A549 (cell line): Measurements from ENCODE around the gene CLDN7. TPM values are rescaled to one million over a fixed set of nuclear protein-coding genes. Genes with fewer than 3 reads are reported as not detected.

Experiments
- ATAC-seq, 2 experiments: fragments of 200-7000 bp in 1 of 2; fragments of >200 bp in 1 of 2; cut with Nextera tagmentation in 1 of 2; cut with Tn5 transposase in 1 of 2; 3 replicates each; pipeline versions ENCODE4 v1.8.0 to v1.9.1; 2018 to 2020; ENCODE audit warnings: mild to moderate bottlenecking in 1 of 2, moderate library complexity in 1 of 2
- CTCF ChIA-PET: fragments of 300-600 bp; sonication (Branson Sonifier 250); formaldehyde crosslinking; extraction: SDS; loops from one replicate; lab custom pipeline; 2021; ENCODE audit warnings: antibody characterized with exemption, inconsistent platforms; lab: Yijun Ruan, JAX
- POLR2A ChIA-PET: fragments of 350-600 bp; formaldehyde crosslinking; extraction: SDS; loops from one replicate; lab custom pipeline; 2021; ENCODE audit warnings: antibody characterized with exemption, inconsistent platforms; lab: Yijun Ruan, JAX
- DNase-seq, 2 experiments: peaks; one replicate each; pipeline versions ENCODE4 v3.0.0 to v3.0.0-alpha.2; 2011 to 2016; ENCODE audit warnings: low read depth in 1 of 2, low spot score in 1 of 2
- FAIRE-seq: peaks from 2 replicates; lab custom pipeline; 2011; peaks lifted over from hg19 to GRCh38; lab: Jason Lieb, UNC
- H3K27ac ChIP-seq, 2 experiments: fragments of >200 bp; sonication (Bioruptor Twin); formaldehyde crosslinking; 3 replicates each; pipeline ENCODE4 v1.5.1; 2016 to 2017
- H3K4me1 ChIP-seq: fragments of >200 bp; sonication (Bioruptor Twin); formaldehyde crosslinking; 3 replicates; pipeline ENCODE4 v1.6.1; 2016
- H3K4me2 ChIP-seq: fragments of >200 bp; sonication (Bioruptor Twin); formaldehyde crosslinking; 3 replicates; pipeline ENCODE4 v1.6.1; 2016
- H3K4me3 ChIP-seq: fragments of >200 bp; sonication (Bioruptor Twin); formaldehyde crosslinking; 3 replicates; pipeline ENCODE4 v1.5.1; 2016
- H3K9me3 ChIP-seq: fragments of >200 bp; sonication (Bioruptor Twin); formaldehyde crosslinking; 3 replicates; pipeline ENCODE4 v1.6.1; 2016
- BCL3 ChIP-seq: fragments of >200 bp; sonication (Bioruptor Twin); formaldehyde crosslinking; IDR thresholded peaks from 3 replicates; pipeline ENCODE4 v1.6.1; 2016
- CEBPB ChIP-seq, 2 experiments: fragments of >200 bp in 1 of 2; sonication (Bioruptor Twin) in 1 of 2; formaldehyde crosslinking in 1 of 2; IDR thresholded peaks; 2 replicates each; pipeline ENCODE4 v1.6.1; 2012 to 2016
- CHD4 ChIP-seq: fragments of 200-600 bp; sonication (generic); IDR thresholded peaks from 2 replicates; pipeline ENCODE4 v1.6.1; 2016; ENCODE audit warnings: antibody characterized with exemption, mild to moderate bottlenecking, borderline replicate concordance
- CTCF ChIP-seq: fragments of >200 bp; sonication (Bioruptor Twin); formaldehyde crosslinking; IDR thresholded peaks from 3 replicates; pipeline ENCODE4 v1.5.1; 2016
- EHMT2 ChIP-seq: fragments of 200-600 bp; sonication (generic); IDR thresholded peaks from 2 replicates; pipeline ENCODE4 v1.6.1; 2016; ENCODE audit warnings: antibody characterized with exemption, low read depth, mild to moderate bottlenecking, moderate library complexity
- ELK1 ChIP-seq: fragments of 150-350 bp; IDR thresholded peaks from 2 replicates; pipeline ENCODE4 v1.6.1; 2014; ENCODE audit warnings: low read depth, mild to moderate bottlenecking, low read length
- EP300 ChIP-seq, 2 experiments: fragments of >200 bp; sonication (Bioruptor Twin); formaldehyde crosslinking; IDR thresholded peaks; 2 replicates in 1 of 2; 3 replicates in 1 of 2; pipeline ENCODE4 v1.6.1; 2016 to 2017
- ESRRA ChIP-seq: fragments of 150-350 bp; IDR thresholded peaks from 2 replicates; pipeline ENCODE4 v1.6.1; 2014; ENCODE audit warnings: mild to moderate bottlenecking, low read length, borderline replicate concordance
- FOSB ChIP-seq: fragments of 250-450 bp; sonication (Bioruptor Pico); IDR thresholded peaks from 2 replicates; pipeline ENCODE4 v1.5.0; 2020; ENCODE audit warnings: mild to moderate bottlenecking, moderate library complexity
- FOSL2 ChIP-seq, 2 experiments: fragments of 450-650 bp in 1 of 2; fragments of >200 bp in 1 of 2; sonication (Bioruptor Twin) in 1 of 2; formaldehyde crosslinking; IDR thresholded peaks; 2 replicates each; pipeline versions ENCODE4 v1.5.0 to v1.6.1; 2016 to 2020; ENCODE audit warnings: mild to moderate bottlenecking in 1 of 2, moderate library complexity in 1 of 2
- FOXS1 ChIP-seq: fragments of 250-450 bp; sonication (Bioruptor Pico); IDR thresholded peaks from 2 replicates; pipeline ENCODE4 v1.5.0; 2020; ENCODE audit warnings: mild to moderate bottlenecking, moderate library complexity
- HDAC2 ChIP-seq: fragments of 200-600 bp; sonication (generic); IDR thresholded peaks from 2 replicates; pipeline ENCODE4 v1.6.1; 2016
- HES2 ChIP-seq: fragments of >200 bp; sonication (Bioruptor Twin); formaldehyde crosslinking; IDR thresholded peaks from 2 replicates; pipeline ENCODE4 v1.6.1; 2016
- HOXB5 ChIP-seq: fragments of 250-450 bp; sonication (Bioruptor Pico); IDR thresholded peaks from 2 replicates; pipeline ENCODE4 v1.5.0; 2020; ENCODE audit warnings: mild to moderate bottlenecking, moderate library complexity
- JUN ChIP-seq, 2 experiments: fragments of >200 bp; sonication (Bioruptor Twin); formaldehyde crosslinking; IDR thresholded peaks; 2 replicates in 1 of 2; 3 replicates in 1 of 2; pipeline ENCODE4 v1.6.1; 2016 to 2017
- KDM5A ChIP-seq: fragments of 200-600 bp; sonication (generic); IDR thresholded peaks from 2 replicates; pipeline ENCODE4 v1.6.1; 2016; ENCODE audit warnings: antibody characterized with exemption, mild to moderate bottlenecking
- MAX ChIP-seq: IDR thresholded peaks from 2 replicates; pipeline ENCODE4 v1.6.1; 2012
- NR3C1 ChIP-seq: fragments of >200 bp; sonication (Bioruptor Twin); formaldehyde crosslinking; IDR thresholded peaks from 3 replicates; pipeline ENCODE4 v1.6.1; 2017
- POLR2A ChIP-seq: IDR thresholded peaks from 2 replicates; pipeline ENCODE4 v1.6.1; 2012; ENCODE audit warnings: mild to moderate bottlenecking, low read length
- RARB ChIP-seq: fragments of 250-450 bp; sonication (Bioruptor Pico); IDR thresholded peaks from 2 replicates; pipeline ENCODE4 v1.8.0; 2021; ENCODE audit warnings: mild to moderate bottlenecking, moderate library complexity
- RCOR1 ChIP-seq: fragments of 150-350 bp; IDR thresholded peaks from 2 replicates; pipeline ENCODE4 v1.6.1; 2014; ENCODE audit warnings: antibody characterized with exemption, low read length, low read depth
- TFCP2L1 ChIP-seq: fragments of 250-450 bp; sonication (Bioruptor Pico); IDR thresholded peaks from 2 replicates; pipeline ENCODE4 v1.5.0; 2021; ENCODE audit warnings: mild to moderate bottlenecking
- USF2 ChIP-seq: fragments of 450-650 bp; IDR thresholded peaks from 2 replicates; pipeline ENCODE4 v1.6.1; 2014; ENCODE audit warnings: antibody characterized with exemption
- ZNF302 ChIP-seq: fragments of 250-450 bp; sonication (Bioruptor Pico); IDR thresholded peaks from 2 replicates; pipeline ENCODE4 v1.9.0; 2021; ENCODE audit warnings: inconsistent platforms, mild to moderate bottlenecking, moderate library complexity
- WGBS: methylation state at CpG from one replicate; pipeline ENCODE4 v1.1.6; 2017; ENCODE audit errors: missing lambda C conversion rate; 5-methylcytosine and 5-hydroxymethylcytosine counted together
- polyA plus RNA-seq, 4 experiments: library from polyadenylated mRNA; depleted of rRNA in 3 of 4; stranded (reverse); fragments of >200 nt; fragmentation: RNase III in 1 of 4; extraction: RNeasy Plus Mini Kit Qiagen cat#74134 plus additional on column Dnase treatment in 1 of 4; gene quantifications; 2 replicates in 3 of 4; 3 replicates in 1 of 4; pipeline ENCODE4 v1.2.3, GENCODE V29; 2011 to 2017

Gene CLDN7
- polyA plus RNA-seq, 2 of the 4 experiments (the other 2 are of a cell fraction) = 0.97 to 4.2 TPM

- ATAC-seq = peak; percentile 95 to 97
- peak within 1 kb of the TSS; percentile 96 to 99 for H3K27ac ChIP-seq
- H3K9me3 ChIP-seq = no peaks in the 10 kb centered on the region
- peak; percentile 99 for FAIRE-seq
- peak; percentile 99 to 100 for DNase-seq
- CTCF ChIA-PET = interaction anchor here (1.6 to 4.6 kb wide), 5 partner anchors 10 to 45 kb away, joined by 4 to 29 read pairs (median 6); partner anchors contain the start of gene GABARAP
- POLR2A ChIA-PET = interaction anchor here (0.6 to 2.0 kb wide), 4 partner anchors 9 to 29 kb away, joined by 3 to 15 read pairs (median 5); partner anchors contain the start of genes GABARAP, PHF23 and SLC2A4
- H3K4me1 ChIP-seq = peaks cover 28% of the 10 kb centered on the region
- TF ChIP-seq HES2 (no peak), FOSL2 (IDR thresholded peaks at IDR 0.05) (no peak), FOSL2 (CRISPR knock-in tag; IDR thresholded peaks at IDR 0.05) (0 out of 2 replicates have a peak, but pooled peaks have one; percentile 64), BCL3 (peak; percentile 44; the same call in 2 of the 3 replicates), HDAC2 (peak; percentile 95; the same call in 1 of the 2 replicates), JUN (IDR thresholded peaks at IDR 0.05) (peak; percentile 89 to 90; a peak in 4 of 5 replicates), RCOR1 (no peak; the same call in 1 of the 2 replicates), TFCP2L1 (CRISPR knock-in tag) (0 out of 2 replicates have a peak, but pooled peaks have one; percentile 42), MAX (no peak), POLR2A (peak; percentile 60), FOXS1 (no peak), KDM5A (peak; percentile 99)
- peak within 1 kb of the TSS; percentile 99 for H3K4me3 ChIP-seq
- peak within 1 kb of the TSS; percentile 96 for H3K4me2 ChIP-seq
- WGBS = 0% methylated on average over 26 of the region's 41 CpGs
Measured at GRCh38 chr17:7251661-7252175, 10.6 kb downstream of the CLDN7 start, which contains the start of gene CTDNEP1. TSS of gene CTDNEP1 (minus strand) at chr17:7251734. CDS start at chr17:7251296, 438 bp downstream.

GRCh38 chr17:7250695-7251627, 11.3 kb downstream of the CLDN7 start:
- DNase-seq (no peak), ATAC-seq (peak; percentile 26 to 28), FAIRE-seq (no peak)
- H3K4me1 ChIP-seq = peaks cover 28% of the 10 kb centered on the region
- H3K4me2 ChIP-seq = peak overlapping the region; percentile 93
- CTCF ChIA-PET = interaction anchor here (0.7 to 4.6 kb wide), 8 partner anchors 10 to 205 kb away, joined by 3 to 29 read pairs (median 6); partner anchors contain the start of gene GABARAP
- TF ChIP-seq ESRRA (no peak), HOXB5 (CRISPR knock-in tag) (no peak), CEBPB (IDR thresholded peaks at IDR 0.05) (no peak), FOSB (no peak), ZNF302 (CRISPR knock-in tag) (no peak), BCL3 (no peak), JUN (IDR thresholded peaks at IDR 0.05) (no peak), ELK1 (no peak), EP300 (IDR thresholded peaks at IDR 0.05) (no peak), RARB (CRISPR knock-in tag) (no peak), USF2 (no peak), NR3C1 (no peak), CHD4 (no peak), HES2 (no peak), CTCF (no peak), EHMT2 (no peak)
- 4% methylated on average over 29 of the region's 55 CpGs for WGBS
- peak overlapping the region; percentile 99 for H3K4me3 ChIP-seq
- POLR2A ChIA-PET = interaction anchor here (0.6 to 2.0 kb wide), 4 partner anchors 8 to 30 kb away, joined by 3 to 15 read pairs (median 5); partner anchors contain the start of genes GABARAP, PHF23 and SLC2A4
- no peaks in the 10 kb centered on the region for H3K9me3 ChIP-seq
- H3K27ac ChIP-seq = peak overlapping the region; percentile 96 to 99
